ENCODE measurements around the gene CIROP. TPM values are rescaled to one million over a fixed set of nuclear protein-coding genes. Genes with fewer than 3 reads are reported as not detected.

Gene CIROP
- total RNA-seq, 6 donors from 2014 or later: not detected

- H3K27ac ChIP-seq: no peak overlapping the region
Measured at GRCh38 chr14:23128969-23129758, 24.4 kb upstream of the CIROP start.

GRCh38 chr14:23127861-23128260, 23.1 kb upstream of the CIROP start:
- H3K4me3 ChIP-seq: no peak overlapping the region
- H3K27ac ChIP-seq: no peak overlapping the region
- TF ChIP-seq, protein P1, sequence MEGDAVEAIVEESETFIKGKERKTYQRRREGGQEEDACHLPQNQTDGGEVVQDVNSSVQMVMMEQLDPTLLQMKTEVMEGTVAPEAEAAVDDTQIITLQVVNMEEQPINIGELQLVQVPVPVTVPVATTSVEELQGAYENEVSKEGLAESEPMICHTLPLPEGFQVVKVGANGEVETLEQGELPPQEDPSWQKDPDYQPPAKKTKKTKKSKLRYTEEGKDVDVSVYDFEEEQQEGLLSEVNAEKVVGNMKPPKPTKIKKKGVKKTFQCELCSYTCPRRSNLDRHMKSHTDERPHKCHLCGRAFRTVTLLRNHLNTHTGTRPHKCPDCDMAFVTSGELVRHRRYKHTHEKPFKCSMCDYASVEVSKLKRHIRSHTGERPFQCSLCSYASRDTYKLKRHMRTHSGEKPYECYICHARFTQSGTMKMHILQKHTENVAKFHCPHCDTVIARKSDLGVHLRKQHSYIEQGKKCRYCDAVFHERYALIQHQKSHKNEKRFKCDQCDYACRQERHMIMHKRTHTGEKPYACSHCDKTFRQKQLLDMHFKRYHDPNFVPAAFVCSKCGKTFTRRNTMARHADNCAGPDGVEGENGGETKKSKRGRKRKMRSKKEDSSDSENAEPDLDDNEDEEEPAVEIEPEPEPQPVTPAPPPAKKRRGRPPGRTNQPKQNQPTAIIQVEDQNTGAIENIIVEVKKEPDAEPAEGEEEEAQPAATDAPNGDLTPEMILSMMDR (IDR thresholded peaks at IDR 0.05): no peak
- TF ChIP-seq POLR2A (IDR thresholded peaks at IDR 0.05) (no peak), POLR2AphosphoS5 (IDR thresholded peaks at IDR 0.05) (no peak), EP300 (IDR thresholded peaks at IDR 0.05) (no peak)
- no peaks in the 10 kb centered on the region for H3K27me3 ChIP-seq
- H3K9me3 ChIP-seq: no peaks in the 10 kb centered on the region
- H3K36me3 ChIP-seq: peaks cover 0 to 27% (median 6%) of the 10 kb centered on the region in 4 donors
- 87 to 100% methylated on average over 2 to 3 of the region's 3 CpGs for WGBS, 2 donors
- peaks cover 0 to 6% (median 2%) of the 10 kb centered on the region in 4 donors for H3K4me1 ChIP-seq
- DNase-seq: no peak
- no peak for ATAC-seq (ENCODE audit: low FRiP score in 2 of 2)

More at GRCh38 chr14:23128969-23129758, 24.4 kb upstream of the CIROP start:
- DNase-seq: no peak
- Histone ChIP-seq H3K36me3 (peaks cover 0 to 27% (median 6%) of the 10 kb centered on the region in 4 donors), H3K9me3 (no peaks in the 10 kb centered on the region), H3K27me3 (no peaks in the 10 kb centered on the region), H3K4me3 (no peak overlapping the region), H3K4me1 (no peaks in the 10 kb centered on the region)
- 93 to 96% methylated on average over 7 of the region's 7 CpGs for WGBS, 2 donors
- no peak for ATAC-seq (ENCODE audit: low FRiP score in 2 of 2)
- no peak for TF ChIP-seq POLR2A (IDR thresholded peaks at IDR 0.05)
- no peak for TF ChIP-seq POLR2AphosphoS5 (IDR thresholded peaks at IDR 0.05)
- TF ChIP-seq, protein P1 (IDR thresholded peaks at IDR 0.05): no peak
- no peak for TF ChIP-seq EP300 (IDR thresholded peaks at IDR 0.05)

DNA sequence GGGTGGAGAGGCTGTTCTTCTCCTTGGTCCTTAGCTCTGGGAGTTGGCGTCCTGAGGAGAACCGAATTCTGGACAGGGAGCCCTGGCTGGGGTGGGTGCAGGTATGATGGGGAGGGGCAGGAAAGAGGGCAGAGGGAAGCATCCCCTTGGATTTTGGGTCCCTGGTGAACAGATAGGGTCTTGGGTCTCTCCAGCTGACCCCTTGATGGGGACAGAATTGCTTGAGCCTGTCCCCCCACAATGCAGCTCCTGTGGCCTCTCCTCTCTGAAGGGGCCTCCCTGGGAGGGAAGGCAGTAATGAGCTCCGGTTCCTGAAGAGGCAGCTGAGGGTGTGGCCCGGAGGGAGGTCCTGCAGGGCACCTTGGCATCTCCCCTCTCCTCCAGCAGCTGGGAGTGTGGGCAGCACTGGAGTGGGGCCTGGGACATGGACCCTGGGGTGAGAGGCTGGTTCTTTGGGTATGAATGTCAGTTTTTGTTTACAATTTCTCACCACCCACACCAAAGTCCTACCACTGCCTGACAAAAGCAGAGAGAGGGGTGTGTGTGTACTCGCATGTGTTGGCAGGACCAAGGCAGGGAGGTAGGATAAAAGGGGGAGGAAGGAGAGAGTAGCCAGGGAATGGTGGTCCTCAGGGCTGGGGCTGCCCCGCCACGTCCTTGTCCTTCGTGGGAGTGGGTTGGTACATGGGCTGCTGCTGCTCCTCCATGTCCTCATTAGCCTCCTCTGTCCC, 21.9 kb upstream of the CIROP start:
- Histone ChIP-seq H3K4me1 (peaks cover 0 to 6% (median 2%) of the 10 kb centered on the region in 4 donors), H3K36me3 (peaks cover 0 to 27% (median 6%) of the 10 kb centered on the region in 4 donors), H3K4me3 (no peak overlapping the region), H3K27ac (no peak overlapping the region), H3K9me3 (no peaks in the 10 kb centered on the region), H3K27me3 (no peaks in the 10 kb centered on the region)
- WGBS, 2 donors: 76 to 91% methylated on average over 6 to 8 of the region's 8 CpGs
- ATAC-seq (ENCODE audit: low FRiP score in 2 of 2) (no peak), DNase-seq (no peak)
- no peak for TF ChIP-seq EP300 (IDR thresholded peaks at IDR 0.05)
- TF ChIP-seq POLR2A (IDR thresholded peaks at IDR 0.05): no peak
- TF ChIP-seq, protein P1 (IDR thresholded peaks at IDR 0.05): no peak
- TF ChIP-seq POLR2AphosphoS5 (IDR thresholded peaks at IDR 0.05): no peak

GRCh38 chr14:23125933-23126524, 21.2 kb upstream of the CIROP start:
- WGBS, 2 donors: 80 to 81% methylated on average over 8 to 9 of the region's 9 CpGs
- ATAC-seq (ENCODE audit: low FRiP score in 2 of 2) (no peak), DNase-seq (no peak)
- H3K9me3 ChIP-seq: no peaks in the 10 kb centered on the region
- TF ChIP-seq POLR2AphosphoS5 (IDR thresholded peaks at IDR 0.05) (no peak), EP300 (IDR thresholded peaks at IDR 0.05) (no peak), POLR2A (IDR thresholded peaks at IDR 0.05) (no peak)
- TF ChIP-seq, protein P1 (IDR thresholded peaks at IDR 0.05): no peak
- H3K27me3 ChIP-seq: no peaks in the 10 kb centered on the region
- peaks cover 3 to 10% (median 4%) of the 10 kb centered on the region in 4 donors for H3K4me1 ChIP-seq
- H3K4me3 ChIP-seq: no peak overlapping the region
- H3K27ac ChIP-seq: no peak overlapping the region
- peaks cover 0 to 27% (median 6%) of the 10 kb centered on the region in 4 donors for H3K36me3 ChIP-seq

Measured in upper lobe of left lung (tissue), 6 donors.